Progenitor cell of endocrine pancreas (in vitro differentiated cells): ENCODE measurements around the gene RPRD2. TPM values are rescaled to one million over a fixed set of nuclear protein-coding genes. Genes with fewer than 3 reads are reported as not detected.

Source experiments
- DNase-seq: peaks from one replicate; pipeline ENCODE4 v3.0.0; 2021; ENCODE audit warnings: low spot score; ENCODE audit not compliant: unreplicated experiment
- H3K27ac Mint-ChIP-seq: 2 replicates; pipeline ENCODE4 v1.8.0; 2021; ENCODE audit warnings: mild to moderate bottlenecking, moderate library complexity, mixed read lengths
- H3K27me3 Mint-ChIP-seq: 2 replicates; pipeline ENCODE4 v1.8.0; 2021; ENCODE audit warnings: mixed read lengths
- H3K36me3 Mint-ChIP-seq: 2 replicates; pipeline ENCODE4 v1.8.0; 2022; ENCODE audit warnings: mixed read lengths; ENCODE audit not compliant: insufficient read depth
- H3K4me1 Mint-ChIP-seq: 2 replicates; pipeline ENCODE4 v1.8.0; 2021; ENCODE audit warnings: low read depth, mixed read lengths
- H3K4me3 Mint-ChIP-seq: 2 replicates; pipeline ENCODE4 v1.8.0; 2021; ENCODE audit warnings: low read depth, mild to moderate bottlenecking, moderate library complexity, mixed read lengths
- H3K9me3 Mint-ChIP-seq: 2 replicates; pipeline ENCODE4 v1.8.0; 2021; ENCODE audit warnings: low read depth, mixed read lengths
- microRNA-seq: library from miRNA; unstranded; fragments of <30 nt; microRNA quantifications from one replicate; pipeline ENCODE4 v1.1.0, GENCODE V29; 2020; ENCODE audit warnings: borderline number of aligned reads; ENCODE audit not compliant: unreplicated experiment
- total RNA-seq: library from RNA; stranded (reverse); gene quantifications from 2 replicates; pipeline ENCODE4 v1.2.1, GENCODE V29; 2021
- TF ChIP-seq, protein P1 (sequence below): fragments of 200-600 bp; sonication (generic); IDR thresholded peaks from one replicate; pipeline ENCODE4 v1.5.0; 2021; ENCODE audit warnings: antibody characterized with exemption, mild to moderate bottlenecking; ENCODE audit not compliant: unreplicated experiment

The RPRD2 gene
- total RNA-seq, 1 donor from 2014 or later = 42.6 TPM

DNA sequence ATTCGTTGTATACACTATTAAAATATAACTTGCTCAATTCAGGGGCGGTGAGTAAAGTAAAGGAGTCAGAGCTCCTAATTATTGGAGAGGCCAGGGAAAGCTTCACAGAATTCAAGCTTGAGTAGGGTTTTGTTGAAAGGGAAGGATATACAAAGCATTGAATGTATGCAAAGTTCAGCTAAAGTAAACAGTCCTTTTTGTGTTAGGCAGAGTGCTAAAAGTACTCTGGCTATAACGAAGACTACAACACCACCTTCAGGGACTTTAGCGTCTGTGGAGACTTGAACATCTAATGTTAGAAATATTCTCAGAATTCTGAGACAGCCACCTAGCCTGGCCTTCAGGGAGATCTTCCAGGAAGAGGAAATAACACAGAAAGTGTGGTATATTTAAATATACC lies 152.7 kb downstream of the RPRD2 start:
- Mint-ChIP-seq H3K27me3 (no peaks in the 10 kb centered on the region), H3K36me3 (peaks cover 3% of the 10 kb centered on the region), H3K27ac (peak overlapping the region; percentile 12), H3K4me1 (peaks cover 9% of the 10 kb centered on the region), H3K9me3 (no peaks in the 10 kb centered on the region), H3K4me3 (peak overlapping the region; percentile 89)
- TF ChIP-seq, protein P1, sequence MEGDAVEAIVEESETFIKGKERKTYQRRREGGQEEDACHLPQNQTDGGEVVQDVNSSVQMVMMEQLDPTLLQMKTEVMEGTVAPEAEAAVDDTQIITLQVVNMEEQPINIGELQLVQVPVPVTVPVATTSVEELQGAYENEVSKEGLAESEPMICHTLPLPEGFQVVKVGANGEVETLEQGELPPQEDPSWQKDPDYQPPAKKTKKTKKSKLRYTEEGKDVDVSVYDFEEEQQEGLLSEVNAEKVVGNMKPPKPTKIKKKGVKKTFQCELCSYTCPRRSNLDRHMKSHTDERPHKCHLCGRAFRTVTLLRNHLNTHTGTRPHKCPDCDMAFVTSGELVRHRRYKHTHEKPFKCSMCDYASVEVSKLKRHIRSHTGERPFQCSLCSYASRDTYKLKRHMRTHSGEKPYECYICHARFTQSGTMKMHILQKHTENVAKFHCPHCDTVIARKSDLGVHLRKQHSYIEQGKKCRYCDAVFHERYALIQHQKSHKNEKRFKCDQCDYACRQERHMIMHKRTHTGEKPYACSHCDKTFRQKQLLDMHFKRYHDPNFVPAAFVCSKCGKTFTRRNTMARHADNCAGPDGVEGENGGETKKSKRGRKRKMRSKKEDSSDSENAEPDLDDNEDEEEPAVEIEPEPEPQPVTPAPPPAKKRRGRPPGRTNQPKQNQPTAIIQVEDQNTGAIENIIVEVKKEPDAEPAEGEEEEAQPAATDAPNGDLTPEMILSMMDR = no peak
- no peak for DNase-seq

- TF ChIP-seq, protein P1 = no peak
- Mint-ChIP-seq H3K4me1 (peaks cover 5% of the 10 kb centered on the region), H3K36me3 (no peaks in the 10 kb centered on the region), H3K9me3 (no peaks in the 10 kb centered on the region), H3K27me3 (no peaks in the 10 kb centered on the region), H3K27ac (peak overlapping the region; percentile 68), H3K4me3 (no peak overlapping the region)
- DNase-seq = no peak
Observed at GRCh38 chr1:150521196-150521968, 157.4 kb downstream of the RPRD2 start.

- no peak overlapping the region for H3K27ac Mint-ChIP-seq
- no peaks in the 10 kb centered on the region for H3K9me3 Mint-ChIP-seq
- no peaks in the 10 kb centered on the region for H3K36me3 Mint-ChIP-seq
- no peak for DNase-seq
- H3K4me3 Mint-ChIP-seq = no peak overlapping the region
- TF ChIP-seq, protein P1 = no peak
- H3K4me1 Mint-ChIP-seq = peaks cover 3% of the 10 kb centered on the region
- H3K27me3 Mint-ChIP-seq = no peaks in the 10 kb centered on the region
Observed at GRCh38 chr1:150525348-150525747, 161.4 kb downstream of the RPRD2 start.

Small RNA genes lying within 50 kb of the gene (microRNA-seq; reads per million reads assigned to microRNA genes)
- gene MIR6878 = not detected

Other genes starting within 250 kb of the RPRD2 start
- 85.2 and 87.6 TPM in 2 replicates for gene PLEKHO1, start 214.2 kb upstream of the RPRD2 start, total RNA-seq
- 52.1 TPM in 2 replicates for gene ANP32E, start 128.0 kb upstream of the RPRD2 start, total RNA-seq
- 13.1 and 16.6 TPM in 2 replicates for gene CA14, start 106.4 kb upstream of the RPRD2 start, total RNA-seq
- 129 and 136 TPM in 2 replicates for gene APH1A, start 95.1 kb upstream of the RPRD2 start, total RNA-seq
- 2.0 and 2.9 TPM in 2 replicates for gene C1orf54, start 91.4 kb upstream of the RPRD2 start, total RNA-seq
- 1.9 and 2.7 TPM in 2 replicates for gene CIART, start 81.6 kb upstream of the RPRD2 start, total RNA-seq
- gene MRPS21, start 70.3 kb upstream of the RPRD2 start, total RNA-seq = 68.4 and 69.4 TPM in 2 replicates
- 106 and 107 TPM in 2 replicates for gene PRPF3, start 42.6 kb upstream of the RPRD2 start, total RNA-seq
- 28.4 and 30.8 TPM in 2 replicates for gene TARS2, start 123.3 kb downstream of the RPRD2 start, total RNA-seq
- gene ECM1, start 144.0 kb downstream of the RPRD2 start, total RNA-seq = 1.9 and 2.1 TPM in 2 replicates
- 0.57 TPM in 1 of 2 replicates, not detected in the other for gene FALEC, start 151.6 kb downstream of the RPRD2 start, total RNA-seq
- 5.5 and 6.9 TPM in 2 replicates for gene ADAMTSL4, start 185.3 kb downstream of the RPRD2 start, total RNA-seq
- 204 and 212 TPM in 2 replicates for gene MCL1, start 215.5 kb downstream of the RPRD2 start, total RNA-seq